NCI-H146 (cell line): ENCODE data around the gene SAMM50.
A peak's percentile ranks its signal among the peaks of the same experiment; 100 is the strongest.

Experiments
- DNase-seq: peaks from one replicate; lab custom pipeline; 2025; lab: John Stamatoyannopoulos, UW

SAMM50 gene

GRCh38 chr22:43945632-43946383 lies 9.4 kb upstream of the SAMM50 start:
- peak; percentile 29 for DNase-seq

- DNase-seq = no peak
These were observed 8.9 kb upstream of the SAMM50 start for GRCh38 chr22:43946384-43946667.

GRCh38 chr22:43948836-43949406 lies 6.3 kb upstream of the SAMM50 start:
- DNase-seq = no peak

GRCh38 chr22:43951391-43951790 lies 3.9 kb upstream of the SAMM50 start:
- no peak for DNase-seq

- DNase-seq = no peak
These were observed 3.3 kb upstream of the SAMM50 start for GRCh38 chr22:43951966-43952365.

- DNase-seq = no peak
These were observed 1.1 kb upstream of the SAMM50 start for GRCh38 chr22:43953988-43954785.

- no peak for DNase-seq
These were observed 891 bp downstream of the SAMM50 start for GRCh38 chr22:43955883-43956782.

GRCh38 chr22:43956805-43957463 lies 1.7 kb downstream of the SAMM50 start:
- DNase-seq = no peak

- no peak for DNase-seq
These were observed 2.6 kb downstream of the SAMM50 start for GRCh38 chr22:43957871-43958270.

- no peak for DNase-seq
These were observed 9.1 kb downstream of the SAMM50 start for GRCh38 chr22:43964314-43964857.

- no peak for DNase-seq
These were observed 11.8 kb downstream of the SAMM50 start for GRCh38 chr22:43967069-43967468.

GRCh38 chr22:43968614-43969013 lies 13.4 kb downstream of the SAMM50 start:
- DNase-seq = no peak

GRCh38 chr22:43969021-43969878 lies 14.0 kb downstream of the SAMM50 start:
- no peak for DNase-seq

- no peak for DNase-seq
These were observed 14.9 kb downstream of the SAMM50 start for GRCh38 chr22:43969989-43970755.

GRCh38 chr22:43971112-43971511 lies 15.9 kb downstream of the SAMM50 start:
- DNase-seq = no peak

GRCh38 chr22:43972931-43973462 lies 17.8 kb downstream of the SAMM50 start:
- DNase-seq = no peak

GRCh38 chr22:43974028-43974545 lies 18.8 kb downstream of the SAMM50 start:
- DNase-seq = no peak

- no peak for DNase-seq
These were observed 19.8 kb downstream of the SAMM50 start for GRCh38 chr22:43975041-43975440.
